GM18873 (cell line): Measurements from ENCODE around the gene E2F6.

ENCODE experiments used
- ATAC-seq: cut with Tn5 transposase; IDR thresholded peaks from one replicate; pipeline ENCODE4 v1.9.1; 2021; ENCODE audit warnings: mild to moderate bottlenecking, moderate library complexity, moderate number of reproducible peaks; ENCODE audit not compliant: unreplicated experiment, low FRiP score

The E2F6 gene

GRCh38 chr2:11494310-11494709, 28.3 kb upstream of the E2F6 start:
- ATAC-seq, result no peak

DNA sequence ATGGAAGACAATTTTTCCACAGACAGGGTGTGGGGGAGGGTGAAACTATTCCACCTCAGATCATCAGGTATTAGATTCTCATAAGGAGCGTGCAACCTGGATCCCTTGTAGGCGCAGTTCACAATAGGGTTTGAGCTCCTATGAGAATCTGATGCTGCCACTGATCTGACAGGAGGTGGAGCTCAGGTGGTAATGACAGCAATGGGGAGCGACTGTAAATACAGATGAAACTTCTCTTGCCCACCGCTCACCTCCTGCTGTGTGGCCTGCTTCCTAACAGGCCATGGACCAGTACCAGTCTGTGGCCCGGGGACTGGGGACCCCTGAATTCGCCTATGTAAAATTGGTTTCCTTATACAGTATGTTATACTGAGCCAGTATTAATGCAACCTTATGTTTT, 27.3 kb upstream of the E2F6 start:
- no peak for ATAC-seq

DNA sequence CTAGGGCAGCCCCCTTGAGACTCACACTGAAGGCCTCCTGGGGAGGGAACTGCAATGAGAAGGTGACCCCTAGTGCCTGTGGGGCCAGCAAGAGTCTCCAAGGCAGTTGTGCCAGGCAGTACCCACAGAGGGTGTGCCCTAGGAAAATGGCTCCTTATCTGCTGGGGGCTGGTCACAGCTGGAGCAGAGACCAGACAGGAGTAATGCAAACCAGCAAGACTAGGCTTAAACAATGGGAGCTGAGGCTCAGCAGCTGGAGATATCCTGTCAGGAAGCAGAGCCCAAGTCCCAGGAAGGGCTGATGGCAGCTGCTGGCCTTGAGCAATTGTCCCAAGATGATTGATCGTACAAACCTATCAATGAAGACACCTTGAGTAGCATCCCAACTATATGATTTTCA, 26.8 kb upstream of the E2F6 start:
- ATAC-seq, result no peak

DNA sequence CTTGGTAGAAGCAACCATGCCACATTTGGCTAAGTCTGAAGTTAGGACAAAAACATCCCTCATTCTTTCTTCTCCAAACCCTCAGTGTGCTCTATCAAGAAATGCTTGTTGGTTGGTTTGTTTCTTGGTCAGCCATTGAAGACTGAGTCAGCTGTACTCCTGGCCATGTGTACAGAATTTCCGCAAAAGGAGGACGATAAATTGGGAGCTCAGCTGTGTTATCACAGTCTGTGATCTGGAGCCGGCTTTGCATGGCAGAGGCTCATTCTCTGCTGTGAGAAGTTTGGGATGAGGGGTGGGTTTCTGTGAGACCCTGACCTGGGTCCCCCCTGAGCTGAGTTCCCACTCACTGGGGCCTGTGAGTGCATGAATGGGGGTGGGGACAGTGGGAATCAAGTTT, 26.3 kb upstream of the E2F6 start:
- no peak for ATAC-seq

GRCh38 chr2:11491348-11491933, 25.5 kb upstream of the E2F6 start:
- ATAC-seq, result no peak

- ATAC-seq, result no peak
Measured at GRCh38 chr2:11490194-11490593, 24.2 kb upstream of the E2F6 start.

DNA sequence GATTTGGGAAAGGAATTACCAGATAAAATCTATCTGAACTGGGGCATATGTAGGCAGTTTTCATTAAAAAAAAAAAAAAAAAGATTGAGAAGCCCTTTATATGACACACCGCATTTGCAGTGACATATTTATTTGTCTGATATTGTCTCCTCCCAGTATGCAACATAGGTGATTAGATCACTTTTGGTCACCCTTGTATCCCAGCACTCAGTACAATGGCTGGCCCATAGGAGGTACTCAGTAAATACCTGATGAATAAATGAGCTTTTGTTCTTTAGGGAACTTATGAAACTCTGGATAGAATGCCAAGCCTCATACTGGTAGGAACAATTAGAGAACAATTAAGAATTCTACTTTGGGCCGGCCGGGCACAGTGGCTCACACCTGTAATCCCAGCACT, 22.8 kb upstream of the E2F6 start:
- ATAC-seq, result no peak

GRCh38 chr2:11483806-11484617, 18.1 kb upstream of the E2F6 start:
- ATAC-seq, result no peak

- no peak for ATAC-seq
Measured at GRCh38 chr2:11482473-11483035, 16.6 kb upstream of the E2F6 start.

- no peak for ATAC-seq
Measured at GRCh38 chr2:11481789-11482472, 16.0 kb upstream of the E2F6 start.

GRCh38 chr2:11481426-11481788, 15.4 kb upstream of the E2F6 start:
- no peak for ATAC-seq

DNA sequence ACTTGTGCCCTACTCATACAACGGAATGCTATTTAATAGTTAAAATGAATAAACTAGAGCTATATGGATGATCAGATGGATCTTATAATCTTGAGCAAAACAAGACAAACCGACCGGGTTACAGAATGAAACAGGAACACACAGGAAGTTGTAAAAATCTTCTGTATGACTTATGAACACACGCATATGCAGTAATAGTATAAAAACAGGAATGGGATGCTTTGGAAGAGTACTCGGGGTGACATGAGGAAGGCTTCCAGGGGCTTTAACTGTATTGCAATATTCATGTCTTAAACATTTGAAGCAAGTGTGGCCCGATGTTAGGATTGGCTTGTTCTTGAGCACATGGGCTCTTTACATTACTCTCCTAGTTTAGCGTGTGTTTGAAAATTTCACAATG, 14.9 kb upstream of the E2F6 start:
- no peak for ATAC-seq

DNA sequence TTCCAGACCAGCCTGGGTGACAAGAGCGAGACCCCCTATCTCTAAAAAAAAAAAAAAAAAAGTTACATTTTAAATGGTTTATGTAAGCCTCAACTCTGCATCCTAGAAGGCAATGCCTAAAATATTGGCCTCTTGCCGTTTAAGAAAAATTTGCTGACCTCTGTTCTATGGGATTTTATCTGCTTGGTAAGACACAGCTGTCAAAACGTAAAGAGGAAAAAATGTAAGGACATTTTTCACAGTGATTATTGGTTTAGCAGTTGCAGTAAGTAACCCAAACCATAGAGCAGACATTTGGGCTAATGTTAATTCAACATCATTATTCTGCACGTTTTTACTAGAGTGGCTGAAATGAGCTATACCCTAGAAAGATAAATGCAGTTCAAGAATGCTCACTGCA, 14.4 kb upstream of the E2F6 start:
- no peak for ATAC-seq

GRCh38 chr2:11478899-11479605, 13.1 kb upstream of the E2F6 start:
- ATAC-seq, result no peak

GRCh38 chr2:11477994-11478393, 12.0 kb upstream of the E2F6 start:
- peak; percentile 67 for ATAC-seq

GRCh38 chr2:11473659-11474433, 7.9 kb upstream of the E2F6 start:
- ATAC-seq, result no peak

DNA sequence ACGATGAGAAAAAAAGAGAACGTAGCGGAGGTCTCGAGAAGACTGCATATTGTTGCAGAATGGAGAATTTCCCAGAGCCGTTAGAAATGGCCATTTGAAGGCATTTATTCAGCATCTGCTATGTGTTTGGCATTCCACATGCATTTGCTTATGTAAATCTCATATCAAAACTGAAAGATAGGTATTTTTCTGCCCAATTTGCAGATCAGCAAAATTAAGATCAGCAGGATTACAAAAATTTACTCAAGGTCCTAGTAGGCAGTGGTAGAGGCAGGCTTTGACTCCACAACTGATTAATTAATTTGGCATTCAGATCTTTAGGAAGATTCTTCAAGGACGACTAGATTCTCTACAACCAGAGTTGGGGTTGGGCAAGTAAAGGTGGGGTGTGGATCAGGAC, 1.8 kb upstream of the E2F6 start:
- ATAC-seq, result no peak

DNA sequence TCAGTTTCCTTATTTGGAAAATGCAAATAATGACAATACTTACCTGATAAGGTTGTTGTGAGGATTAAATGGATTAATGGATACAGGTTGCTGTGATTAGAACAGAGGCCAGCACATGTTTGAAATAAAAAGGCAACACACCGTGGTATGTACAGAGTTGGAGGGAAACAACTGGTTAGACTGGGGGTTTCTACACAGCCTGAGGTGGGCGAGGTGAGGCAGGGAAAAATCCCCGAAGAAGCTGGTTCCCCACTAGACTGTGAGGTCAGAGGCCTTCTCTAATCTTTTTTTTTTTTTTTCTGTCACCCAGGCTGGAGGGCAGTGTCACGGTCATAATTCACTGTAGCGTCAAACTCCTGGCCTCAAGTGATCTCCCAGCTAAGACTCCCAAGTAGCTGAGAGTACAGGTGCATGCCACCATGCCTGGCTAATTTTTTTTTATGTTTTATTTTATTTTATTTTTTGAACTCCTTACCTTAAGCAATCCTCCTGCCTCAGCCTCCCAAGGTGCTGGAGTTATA, 1.2 kb upstream of the E2F6 start:
- ATAC-seq, result no peak

DNA sequence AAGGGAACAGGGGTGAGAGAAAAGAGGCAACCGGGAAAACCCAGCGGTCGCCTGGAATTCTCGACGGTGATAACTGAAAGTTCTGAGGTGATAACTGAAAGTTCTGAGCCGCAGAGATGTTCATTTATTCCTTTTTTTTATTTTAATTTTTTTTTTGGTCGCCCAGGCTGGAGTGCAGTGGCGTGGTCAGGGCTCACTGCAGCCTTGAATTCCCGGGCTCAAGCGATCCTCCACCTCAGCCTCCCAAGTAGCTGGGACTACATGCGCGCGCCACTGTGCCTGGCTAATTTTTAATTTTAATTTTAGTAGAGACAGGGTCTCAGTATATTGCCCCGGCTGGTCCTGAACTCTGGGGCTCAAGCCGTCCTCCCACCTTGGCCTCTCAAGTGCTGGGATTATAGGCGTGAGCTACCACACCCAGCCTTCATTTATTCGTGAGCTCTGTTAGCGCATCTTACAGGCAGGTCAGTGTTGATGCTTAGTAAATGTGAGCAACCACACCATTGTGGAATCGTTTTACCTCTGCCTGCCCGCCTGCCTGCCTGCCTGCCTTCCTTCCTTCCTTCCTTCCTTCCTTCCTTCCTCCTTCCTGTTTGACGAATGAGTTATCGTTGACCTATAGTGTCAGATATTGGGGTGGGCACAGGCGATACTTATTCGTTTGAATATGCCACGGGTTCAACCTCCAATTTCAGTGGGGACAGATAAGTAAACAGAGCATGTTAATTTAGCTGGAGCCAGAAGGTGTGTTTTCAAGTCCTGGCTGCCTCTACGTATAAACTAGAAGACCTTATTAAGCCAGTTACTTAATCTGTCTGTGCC, 557 bp upstream of the E2F6 start:
- peak; percentile 11 for ATAC-seq
